SKM-1 treated with dmso at 0.1 percent for 144 hours (cell line): ENCODE data around the gene PAN2.
"Not testable (repeated sequence)": the region's sequence is repeated elsewhere in the genome, so short reads cannot be mapped to it uniquely, and the experiment has no call there.

Source experiments
- DNase-seq: peaks from one replicate; lab custom pipeline; 2025; ENCODE audit not compliant: unreplicated experiment; lab: John Stamatoyannopoulos, UW

The PAN2 gene

GRCh38 chr12:56333679-56334489 is at the start of gene PAN2:
Gene PAN2 (minus strand): TSS chr12:56334000. CDS start chr12:56333094, 906 bp downstream.
- peak; percentile 77 for DNase-seq

- no peak for DNase-seq
Observed at GRCh38 chr12:56382611-56383010, 48.8 kb upstream of the PAN2 start.

GRCh38 chr12:56377989-56378316 is 44.2 kb upstream of the PAN2 start:
- no peak for DNase-seq

- DNase-seq: no peak
Observed at GRCh38 chr12:56377310-56377988, 43.6 kb upstream of the PAN2 start.

GRCh38 chr12:56375598-56376434 is 42.0 kb upstream of the PAN2 start:
- no peak for DNase-seq

GRCh38 chr12:56374726-56375597 is 41.2 kb upstream of the PAN2 start:
- DNase-seq: no peak

GRCh38 chr12:56373515-56373914 is 39.7 kb upstream of the PAN2 start:
- no peak for DNase-seq

- no peak for DNase-seq
Observed at GRCh38 chr12:56366948-56367347, 33.1 kb upstream of the PAN2 start.

- DNase-seq: no peak
Observed at GRCh38 chr12:56362130-56363059, 28.6 kb upstream of the PAN2 start, which contains the start of gene APOF. Gene APOF (minus strand): TSS chr12:56362857. CDS start chr12:56362745, 112 bp downstream.

- DNase-seq: no peak
Observed at GRCh38 chr12:56361487-56362129, 27.8 kb upstream of the PAN2 start.

- DNase-seq: peak; percentile 83
Observed at GRCh38 chr12:56359851-56360767, 26.3 kb upstream of the PAN2 start, which contains the start of gene STAT2. Gene STAT2 (minus strand): TSS chr12:56360107. CDS start chr12:56356571, 3,536 bp downstream.

GRCh38 chr12:56358836-56359532 is 25.2 kb upstream of the PAN2 start:
- no peak for DNase-seq

- no peak for DNase-seq
Observed at GRCh38 chr12:56351325-56351724, 17.5 kb upstream of the PAN2 start.

GRCh38 chr12:56350662-56351061 is 16.9 kb upstream of the PAN2 start:
- DNase-seq: no peak

- DNase-seq: no peak
Observed at GRCh38 chr12:56348776-56349175, 15.0 kb upstream of the PAN2 start.

- DNase-seq: not testable (repeated sequence)
Observed at GRCh38 chr12:56347255-56347654, 13.5 kb upstream of the PAN2 start.

GRCh38 chr12:56346675-56347074 is 12.9 kb upstream of the PAN2 start:
- DNase-seq: no peak
